HG03575 (cell line): Measurements from ENCODE around the gene SUN3.

ENCODE experiments used
- ATAC-seq: cut with Tn5 transposase; IDR thresholded peaks from one replicate; pipeline ENCODE4 v1.9.1; 2021; ENCODE audit not compliant: unreplicated experiment, insufficient number of reproducible peaks, low FRiP score; ENCODE audit errors: extremely low read depth

Gene SUN3, protein sequence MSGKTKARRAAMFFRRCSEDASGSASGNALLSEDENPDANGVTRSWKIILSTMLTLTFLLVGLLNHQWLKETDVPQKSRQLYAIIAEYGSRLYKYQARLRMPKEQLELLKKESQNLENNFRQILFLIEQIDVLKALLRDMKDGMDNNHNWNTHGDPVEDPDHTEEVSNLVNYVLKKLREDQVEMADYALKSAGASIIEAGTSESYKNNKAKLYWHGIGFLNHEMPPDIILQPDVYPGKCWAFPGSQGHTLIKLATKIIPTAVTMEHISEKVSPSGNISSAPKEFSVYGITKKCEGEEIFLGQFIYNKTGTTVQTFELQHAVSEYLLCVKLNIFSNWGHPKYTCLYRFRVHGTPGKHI

DNA sequence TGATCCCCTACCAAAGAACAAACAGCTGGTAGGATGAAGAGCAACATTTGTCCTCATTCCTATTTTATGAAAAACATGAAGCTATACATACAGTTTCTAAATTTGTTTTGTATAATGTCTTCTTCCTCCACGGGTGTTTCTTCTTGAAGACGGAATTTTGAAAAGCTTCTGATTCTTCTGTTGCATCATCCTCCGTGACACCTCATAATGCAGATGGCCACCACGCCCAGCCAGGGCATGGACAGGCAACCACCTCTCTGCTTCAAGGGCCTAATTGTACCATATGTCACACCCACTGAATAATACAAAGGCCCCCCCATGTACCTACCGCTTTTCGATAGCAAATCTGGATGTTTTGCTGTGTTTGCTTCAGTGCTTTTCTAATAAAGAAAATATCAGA lies at the start of gene SUN3:
SUN3 (minus strand) TSS at position 170 of the 400 bp plus-strand sequence; CDS start at position 1, 169 bp downstream.
- no peak for ATAC-seq

DNA sequence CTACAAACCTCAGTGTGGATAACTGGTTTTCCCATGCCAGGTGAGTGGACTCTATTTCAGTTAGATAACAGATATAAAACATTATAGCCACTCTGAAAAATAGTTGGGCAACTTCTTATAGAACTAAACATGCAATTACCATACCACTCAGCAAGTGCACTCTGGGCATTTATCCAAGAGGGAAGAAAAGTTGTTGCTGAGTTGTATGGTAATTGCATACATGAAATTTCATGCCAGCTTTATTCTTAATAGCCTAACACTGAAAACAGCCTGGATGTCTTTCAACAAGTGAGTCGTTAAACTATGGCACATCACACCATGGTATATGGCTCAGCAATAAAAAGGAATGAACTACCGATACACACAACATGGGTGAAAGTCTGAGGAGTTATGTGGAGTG lies 49.6 kb upstream of the SUN3 start:
- ATAC-seq: no peak

DNA sequence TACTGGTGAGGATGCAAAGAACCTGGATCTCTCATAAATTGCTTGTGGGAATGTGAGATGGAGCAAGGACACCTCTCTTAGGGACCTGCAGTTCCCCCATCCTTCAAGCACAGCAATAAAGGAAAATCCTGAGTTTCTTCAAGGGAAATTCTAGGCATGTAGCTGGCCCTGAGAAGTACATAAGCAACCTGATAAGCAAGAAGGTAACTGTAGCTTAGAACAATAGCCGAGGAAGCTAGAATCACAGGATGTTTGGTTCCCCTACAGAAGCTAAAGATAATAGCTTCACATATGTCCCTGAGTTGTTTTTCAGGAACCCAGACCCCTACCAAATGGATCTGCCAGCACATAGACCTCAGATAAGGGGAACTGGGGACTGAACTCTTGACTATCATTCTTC lies 48.5 kb upstream of the SUN3 start:
- ATAC-seq: no peak

DNA sequence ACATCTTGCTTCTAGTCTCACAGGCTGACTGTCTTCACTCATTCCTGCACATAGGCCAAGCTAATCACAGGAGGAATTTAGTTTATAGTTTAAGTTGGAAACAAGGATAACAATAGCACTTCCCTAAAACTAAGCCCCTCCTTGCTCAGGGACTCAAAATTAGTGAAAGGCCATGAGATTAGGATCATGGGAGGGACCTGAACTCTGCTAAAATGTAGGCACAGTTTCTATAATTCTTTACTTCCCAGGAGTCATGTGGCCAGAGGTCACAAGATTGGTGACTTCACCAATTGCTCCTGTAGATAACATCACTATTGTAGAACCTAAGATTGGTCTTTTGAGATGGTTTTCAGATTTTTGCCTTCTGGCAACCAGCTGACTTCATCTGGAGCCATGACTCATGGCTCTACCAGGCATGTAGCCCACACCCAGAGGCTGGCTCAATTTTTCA lies 45.3 kb upstream of the SUN3 start:
- ATAC-seq: no peak

DNA sequence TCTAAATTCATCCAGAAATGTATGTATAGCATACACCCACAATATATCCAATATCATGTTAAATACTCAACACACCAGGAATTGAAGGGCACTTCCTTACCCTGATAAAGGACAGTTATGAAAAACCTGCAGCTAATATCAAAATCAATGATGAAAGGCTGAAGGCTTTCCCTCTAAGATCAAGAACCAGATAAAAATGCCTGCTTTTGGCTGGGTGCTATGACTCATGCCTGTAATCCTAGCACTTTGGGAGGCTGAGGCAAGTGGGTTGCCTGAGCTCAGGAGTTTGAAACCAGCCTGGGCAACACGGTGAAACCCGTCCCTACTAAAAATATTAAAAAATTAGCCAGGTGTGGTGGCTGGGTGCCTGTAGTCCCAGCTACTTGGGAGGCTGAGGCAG lies 38.6 kb upstream of the SUN3 start:
- ATAC-seq: no peak

DNA sequence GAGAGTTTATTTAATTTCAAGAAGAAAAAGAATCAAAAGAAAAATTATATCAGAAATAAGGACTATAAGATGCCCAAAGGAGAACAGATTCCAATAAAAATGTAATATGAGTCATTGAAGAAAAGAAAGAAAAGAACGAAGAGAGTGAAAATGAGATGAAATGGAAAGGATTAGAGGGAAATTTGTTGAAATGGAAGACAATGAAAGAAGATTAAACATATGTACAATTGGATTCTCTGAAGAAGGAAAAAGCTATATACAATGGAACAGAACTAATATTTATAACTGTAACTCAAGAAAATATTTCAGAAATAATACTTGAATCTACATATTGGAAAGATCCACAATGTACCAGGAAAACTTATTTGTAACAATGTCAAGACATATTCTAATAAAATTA lies 35.1 kb upstream of the SUN3 start:
- no peak for ATAC-seq

DNA sequence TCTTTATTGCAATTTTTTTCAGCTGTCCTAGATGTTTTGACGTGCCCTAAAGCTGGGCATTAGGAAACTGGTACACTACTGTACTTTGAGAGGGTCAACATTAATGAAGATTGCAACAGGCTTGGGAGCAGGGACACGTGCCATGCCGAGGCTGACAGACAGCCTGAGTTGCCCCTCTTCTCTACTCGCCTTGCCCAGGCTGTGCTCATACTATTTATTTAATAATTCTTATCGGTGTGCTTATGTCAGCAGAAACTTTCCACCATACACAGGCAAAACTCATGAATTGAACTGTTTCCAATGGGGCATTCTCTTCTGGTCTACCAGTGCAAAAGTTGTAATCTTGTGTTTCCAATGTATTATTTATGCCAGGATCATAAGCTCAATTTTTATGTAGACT lies 30.8 kb upstream of the SUN3 start:
- no peak for ATAC-seq

DNA sequence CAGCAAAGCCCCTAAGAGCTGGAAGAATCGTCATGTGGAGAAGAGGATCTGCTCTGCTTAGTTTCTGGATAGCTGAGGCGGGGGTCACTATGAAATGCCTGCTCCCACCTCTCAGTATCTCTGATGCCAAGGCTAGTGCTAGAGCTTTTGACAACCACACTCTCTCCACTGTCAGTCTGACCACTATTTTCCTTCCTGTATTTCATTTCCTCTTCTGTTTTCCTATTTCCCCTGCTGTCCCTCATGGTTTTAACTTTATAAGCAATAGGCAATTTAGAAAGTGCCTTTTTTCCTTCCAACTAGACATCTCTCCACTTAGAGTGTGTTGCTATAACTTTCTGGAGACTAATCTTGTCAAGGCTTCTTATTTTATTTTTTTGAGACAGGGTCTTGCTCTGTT lies 30.1 kb upstream of the SUN3 start:
- no peak for ATAC-seq

DNA sequence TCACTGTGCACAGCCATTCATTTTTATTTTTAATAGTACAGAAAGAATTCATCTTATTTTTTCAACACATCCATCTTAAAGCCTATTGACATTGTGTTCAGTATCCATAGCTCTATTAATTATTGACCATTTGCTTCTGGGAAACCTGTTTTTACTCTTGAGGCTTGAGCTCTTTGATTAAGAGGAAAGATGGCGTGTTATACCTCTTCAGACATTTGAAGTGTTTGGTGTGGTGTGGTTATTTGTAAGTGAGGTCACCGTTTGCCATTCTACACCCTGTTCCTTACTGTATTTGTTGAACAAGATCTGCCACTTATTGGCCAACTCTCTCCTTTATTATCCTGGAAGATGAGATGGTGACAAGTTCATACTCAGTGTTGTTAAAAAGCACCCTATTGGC lies 24.8 kb upstream of the SUN3 start:
- no peak for ATAC-seq

DNA sequence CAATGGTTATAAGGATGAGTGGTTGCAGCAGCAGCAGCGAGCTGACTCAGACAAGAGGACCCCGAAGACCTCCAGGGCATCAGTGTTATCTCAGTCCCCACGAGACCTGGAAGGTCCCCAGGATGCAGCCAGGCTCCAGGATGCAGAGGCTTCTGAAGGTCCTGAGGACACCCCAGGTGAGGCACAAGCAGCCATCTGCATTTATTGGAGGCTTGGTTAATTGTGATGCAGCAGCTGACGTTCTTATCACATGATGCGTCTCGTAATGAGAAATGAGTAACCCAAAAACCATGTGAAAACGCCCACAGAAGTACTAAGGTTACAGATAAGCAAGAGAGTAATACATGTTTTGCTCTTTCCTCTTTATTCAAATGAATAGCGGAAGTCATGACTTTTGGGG lies 23.8 kb upstream of the SUN3 start:
- no peak for ATAC-seq

DNA sequence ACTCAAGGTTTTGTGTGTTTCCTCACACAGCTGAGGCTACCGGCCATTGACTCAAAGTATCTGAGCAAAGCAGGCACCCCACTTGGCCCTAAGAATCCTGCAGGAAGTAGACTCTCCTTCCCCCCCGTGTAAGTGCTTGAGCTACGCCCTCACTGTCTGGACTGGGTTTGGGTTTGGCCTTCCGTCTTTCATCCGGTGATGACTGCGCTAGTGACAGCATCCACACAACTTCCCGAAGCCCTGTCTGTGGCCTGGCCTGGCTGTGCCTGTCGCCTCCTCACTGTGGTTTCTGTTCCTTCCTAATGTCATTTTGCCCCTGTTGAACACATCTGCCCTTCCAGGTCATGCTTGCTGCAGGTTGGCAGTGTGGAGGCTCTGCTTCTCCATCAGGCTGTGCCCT lies 20.9 kb upstream of the SUN3 start:
- no peak for ATAC-seq

DNA sequence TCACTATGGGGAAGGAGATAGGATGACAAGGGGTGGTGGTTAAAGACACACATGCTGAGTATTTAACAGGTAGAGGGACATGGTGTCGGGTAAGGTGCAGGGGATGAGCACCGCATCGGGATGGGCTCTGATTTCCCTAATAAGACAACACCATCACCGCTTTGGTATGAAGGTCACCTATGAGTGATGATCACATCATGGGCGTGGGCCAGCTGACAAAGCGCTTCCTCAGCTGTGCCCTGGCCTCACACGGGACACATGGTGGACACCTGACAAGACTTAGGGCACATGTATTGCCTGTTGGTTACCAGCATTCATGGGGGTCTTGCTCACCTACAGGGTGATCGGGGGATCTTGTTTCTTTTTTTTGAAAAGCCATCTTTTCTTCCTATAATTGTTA lies 19.2 kb upstream of the SUN3 start:
- no peak for ATAC-seq

DNA sequence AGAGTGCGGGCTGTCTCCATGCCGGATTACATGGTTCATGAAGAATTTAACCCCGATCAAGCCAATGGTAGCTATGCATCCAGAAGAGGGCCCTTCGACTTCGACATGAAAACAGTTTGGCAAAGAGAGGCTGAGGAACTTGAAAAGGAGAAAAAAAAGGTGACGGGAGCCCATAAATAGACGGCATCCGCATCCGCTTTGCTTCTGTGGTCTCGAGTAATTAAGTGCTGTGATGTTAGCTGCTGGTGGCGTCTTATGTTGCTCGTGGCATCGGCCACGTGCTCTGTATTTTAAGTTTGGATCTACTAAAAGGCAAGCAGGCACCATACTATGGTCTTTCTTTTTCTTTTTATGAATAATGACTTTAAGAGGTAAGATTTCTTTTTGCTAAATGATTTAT lies 17.6 kb upstream of the SUN3 start:
- ATAC-seq: no peak

DNA sequence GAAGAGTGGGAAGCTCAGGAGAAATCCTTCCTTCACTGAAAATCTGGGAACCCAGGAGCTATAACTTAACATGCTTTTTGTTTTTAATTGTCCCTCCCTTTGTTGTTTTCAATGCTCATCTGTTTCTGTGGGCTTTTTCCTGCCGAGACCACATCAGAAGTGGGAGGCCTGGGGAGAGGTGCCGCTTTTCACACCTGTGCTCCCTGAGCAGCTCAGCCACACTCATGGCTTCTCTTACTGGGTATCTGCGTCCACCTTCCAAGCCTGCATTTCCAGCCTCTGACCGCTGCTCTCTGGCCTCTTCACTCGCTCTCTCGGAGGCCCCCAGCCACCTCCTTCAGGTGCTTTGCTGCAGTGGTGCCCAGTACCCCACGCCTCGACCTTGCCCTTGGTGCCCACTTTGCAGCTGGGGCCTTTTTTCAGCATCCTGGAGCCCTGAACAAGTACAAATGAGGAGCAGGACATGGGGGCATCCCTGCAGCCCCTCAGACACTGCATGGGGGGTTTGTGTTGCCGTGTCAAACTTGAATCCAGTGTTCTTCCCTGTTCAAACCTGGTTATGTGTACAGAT lies 16.4 kb upstream of the SUN3 start:
- no peak for ATAC-seq

DNA sequence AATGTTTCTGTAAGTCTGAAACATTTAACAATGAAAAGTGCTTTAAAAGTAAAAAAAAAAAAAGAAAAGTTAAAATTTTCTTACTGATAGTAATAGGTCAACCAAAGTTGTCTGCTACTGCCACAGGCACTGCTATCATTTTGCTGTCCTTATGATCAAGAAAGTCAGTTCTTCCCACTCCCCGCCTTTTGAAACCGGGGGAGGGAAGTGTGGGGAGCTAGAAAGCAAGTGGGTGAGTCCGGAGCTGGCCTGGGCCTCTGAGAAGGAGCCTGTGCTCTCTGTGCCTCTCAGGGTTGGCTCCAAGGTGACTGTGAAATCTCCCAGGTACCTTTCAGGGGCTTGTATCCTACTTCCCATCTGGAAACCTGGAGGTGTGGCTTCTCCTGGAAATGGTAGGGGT lies 13.7 kb upstream of the SUN3 start:
- ATAC-seq: no peak

DNA sequence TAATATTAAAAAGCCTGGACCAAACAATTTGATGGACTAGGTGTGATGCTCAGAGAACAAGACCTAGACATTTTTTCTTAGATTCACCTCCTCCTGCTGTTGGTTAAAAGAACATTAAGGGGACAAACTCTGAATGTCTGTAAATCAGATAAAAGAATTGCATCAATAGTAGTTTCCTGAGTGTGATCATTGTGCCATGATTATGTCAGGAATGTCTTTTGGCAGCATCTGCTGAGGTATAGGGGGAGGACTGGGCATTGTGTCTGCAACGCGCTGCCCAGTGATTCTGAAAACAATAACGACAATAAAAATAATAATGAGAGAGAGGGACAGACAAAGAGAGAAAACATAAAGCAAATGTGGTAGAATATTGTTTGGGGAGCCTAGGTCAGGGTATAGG lies 13.3 kb upstream of the SUN3 start:
- ATAC-seq: no peak

DNA sequence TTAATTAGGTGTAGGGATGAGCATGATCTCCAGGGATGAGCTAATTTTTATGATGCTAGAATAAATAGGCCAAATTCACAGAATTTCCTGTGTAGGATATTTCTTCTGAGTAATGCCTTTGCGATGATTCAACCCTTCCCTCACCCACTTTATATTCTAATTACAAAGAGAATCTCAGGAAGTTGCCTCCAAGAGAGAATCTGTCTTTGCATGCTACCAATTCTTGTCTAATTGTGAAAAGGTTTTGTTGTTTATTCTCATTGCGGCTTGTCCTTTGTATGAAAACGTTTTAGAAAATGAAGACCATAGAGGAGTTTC lies 12.7 kb upstream of the SUN3 start:
- ATAC-seq: no peak

DNA sequence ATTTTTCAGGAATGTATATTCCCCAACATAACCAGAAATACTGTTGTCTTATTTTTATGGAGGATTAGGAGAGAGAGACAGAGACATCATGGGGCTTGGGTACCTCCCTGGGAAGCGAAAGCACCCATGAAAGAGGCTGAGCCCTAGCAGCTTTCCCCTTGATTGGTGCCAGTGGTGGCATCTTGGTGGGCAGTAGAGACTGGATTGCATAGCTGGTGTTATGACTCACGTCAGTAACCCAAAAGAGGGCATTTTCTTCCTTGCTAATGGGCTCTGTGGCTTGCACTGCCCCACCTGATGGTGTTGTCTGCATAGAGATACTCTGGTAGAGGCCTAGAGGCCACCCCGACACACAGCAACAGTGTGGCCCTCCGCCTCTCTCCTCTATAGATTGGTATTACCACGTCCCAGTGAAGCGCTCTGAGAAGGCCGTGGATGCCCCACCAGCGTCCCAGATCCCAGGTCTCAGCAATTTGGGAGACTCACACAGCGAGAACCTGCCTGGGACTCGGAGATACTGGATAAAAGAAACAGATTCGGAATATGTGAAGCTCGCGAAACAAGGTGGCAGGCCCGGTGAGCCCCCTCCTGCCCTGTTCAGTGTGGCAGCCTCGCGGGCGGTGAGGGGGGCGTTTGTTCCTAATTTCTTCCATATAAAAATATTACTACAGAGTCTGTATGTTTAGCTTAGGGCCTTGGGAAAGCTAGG lies 12.2 kb upstream of the SUN3 start:
- ATAC-seq: no peak

DNA sequence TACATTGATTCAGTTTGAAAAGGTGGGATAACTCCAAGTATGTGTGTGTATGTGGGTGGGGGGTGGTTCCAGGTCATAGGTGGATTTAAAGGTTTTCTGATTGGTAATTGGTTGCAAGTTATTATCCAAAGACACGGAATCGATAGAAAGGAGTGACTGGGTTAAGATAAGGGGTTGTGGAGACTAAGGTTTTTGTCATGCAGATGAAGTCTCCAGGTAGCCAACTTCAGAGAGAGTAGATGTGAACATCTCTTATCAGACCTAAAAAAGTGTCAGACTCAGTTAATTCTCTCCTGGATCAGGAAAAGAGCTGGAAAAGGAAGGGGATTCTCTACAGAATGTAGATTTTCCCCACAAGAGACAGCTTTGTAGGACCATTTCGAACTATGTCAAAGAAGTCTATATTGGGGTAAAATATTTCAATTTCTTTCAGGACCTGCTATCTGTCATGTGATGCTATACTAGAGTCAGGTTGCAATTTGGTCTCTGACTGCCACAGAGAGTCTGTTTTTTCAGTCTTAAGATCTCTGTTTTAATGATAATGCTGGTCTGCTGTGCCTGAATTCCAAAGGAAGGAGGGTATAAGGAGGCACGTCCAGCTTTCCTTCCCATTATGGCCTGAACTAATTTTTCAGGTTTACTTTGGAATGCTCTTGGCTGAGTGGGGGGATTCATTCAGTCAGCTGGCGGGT lies 10.1 kb upstream of the SUN3 start:
- ATAC-seq: no peak

DNA sequence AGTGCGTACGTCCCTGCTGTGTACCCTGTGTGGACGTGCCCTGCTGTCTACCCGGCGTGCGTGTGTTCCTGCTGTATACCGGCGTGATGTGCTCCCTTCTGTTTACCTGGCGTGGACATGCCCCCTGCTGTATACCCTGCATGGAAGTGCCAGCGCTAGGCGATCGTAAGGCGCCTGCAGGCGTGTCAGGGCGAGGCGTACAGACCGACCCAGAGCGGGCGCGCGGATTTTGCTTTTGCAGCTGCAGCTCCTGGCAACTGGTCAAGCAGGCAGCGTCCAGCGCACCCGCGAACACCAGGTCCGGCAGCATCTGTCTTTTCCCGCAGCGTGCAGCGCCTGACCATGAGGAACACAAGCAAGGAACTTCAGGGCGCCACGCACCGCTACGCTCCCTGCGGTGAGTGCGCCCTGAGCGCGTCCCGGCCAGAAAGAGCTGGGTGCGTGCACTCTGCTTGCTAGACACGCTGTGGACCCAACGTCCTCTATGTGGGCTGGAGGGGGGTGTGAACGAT lies 7.1 kb upstream of the SUN3 start:
- no peak for ATAC-seq
